GM23338 (cell line): ENCODE results near the gene SLFN13.

Experiments
- EZH2 ChIP-seq: fragments of 200-600 bp; sonication (generic); IDR thresholded peaks from one replicate; pipeline ENCODE4 v1.8.0; 2017; ENCODE audit warnings: antibody characterized with exemption, mild to moderate bottlenecking, low read depth; ENCODE audit not compliant: unreplicated experiment
- JUNB ChIP-seq: IDR thresholded peaks from one replicate; pipeline ENCODE4 v1.6.1; 2016; ENCODE audit warnings: antibody characterized with exemption; ENCODE audit not compliant: unreplicated experiment
- POLR2AphosphoS5 ChIP-seq: IDR thresholded peaks from 2 replicates; pipeline ENCODE4 v1.6.1; 2016; ENCODE audit warnings: antibody characterized with exemption, low read depth
- STAT1 ChIP-seq: IDR thresholded peaks from one replicate; pipeline ENCODE4 v1.6.1; 2016; ENCODE audit warnings: antibody characterized with exemption; ENCODE audit not compliant: unreplicated experiment
- TF ChIP-seq, protein P1 (sequence below), 2 experiments: fragments of 200-600 bp in 1 of 2; sonication (generic) in 1 of 2; conservative IDR thresholded peaks; 2 replicates each; pipeline versions ENCODE4 v1.5.1 to v1.6.1; 2016 to 2017; ENCODE audit warnings: antibody characterized with exemption in 2 of 2, low read depth in 2 of 2, mild to moderate bottlenecking in 2 of 2, moderate library complexity in 1 of 2

GRCh38 chr17:35429702-35430101, 18.9 kb downstream of the SLFN13 start:
- TF ChIP-seq, protein P1, sequence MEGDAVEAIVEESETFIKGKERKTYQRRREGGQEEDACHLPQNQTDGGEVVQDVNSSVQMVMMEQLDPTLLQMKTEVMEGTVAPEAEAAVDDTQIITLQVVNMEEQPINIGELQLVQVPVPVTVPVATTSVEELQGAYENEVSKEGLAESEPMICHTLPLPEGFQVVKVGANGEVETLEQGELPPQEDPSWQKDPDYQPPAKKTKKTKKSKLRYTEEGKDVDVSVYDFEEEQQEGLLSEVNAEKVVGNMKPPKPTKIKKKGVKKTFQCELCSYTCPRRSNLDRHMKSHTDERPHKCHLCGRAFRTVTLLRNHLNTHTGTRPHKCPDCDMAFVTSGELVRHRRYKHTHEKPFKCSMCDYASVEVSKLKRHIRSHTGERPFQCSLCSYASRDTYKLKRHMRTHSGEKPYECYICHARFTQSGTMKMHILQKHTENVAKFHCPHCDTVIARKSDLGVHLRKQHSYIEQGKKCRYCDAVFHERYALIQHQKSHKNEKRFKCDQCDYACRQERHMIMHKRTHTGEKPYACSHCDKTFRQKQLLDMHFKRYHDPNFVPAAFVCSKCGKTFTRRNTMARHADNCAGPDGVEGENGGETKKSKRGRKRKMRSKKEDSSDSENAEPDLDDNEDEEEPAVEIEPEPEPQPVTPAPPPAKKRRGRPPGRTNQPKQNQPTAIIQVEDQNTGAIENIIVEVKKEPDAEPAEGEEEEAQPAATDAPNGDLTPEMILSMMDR (conservative IDR thresholded peaks at IDR 0.05; ENCODE audit: low read depth in 2 of 2): no peak
- TF ChIP-seq STAT1 (no peak), EZH2 (no peak), JUNB (no peak), POLR2AphosphoS5 (no peak)
